Measurements from ENCODE around the gene HOXD4. TPM values are rescaled to one million over a fixed set of nuclear protein-coding genes. Genes with fewer than 3 reads are reported as not detected.

Gene HOXD4
- total RNA-seq, 1 donor from 2014 or later, result 4.1 TPM

DNA sequence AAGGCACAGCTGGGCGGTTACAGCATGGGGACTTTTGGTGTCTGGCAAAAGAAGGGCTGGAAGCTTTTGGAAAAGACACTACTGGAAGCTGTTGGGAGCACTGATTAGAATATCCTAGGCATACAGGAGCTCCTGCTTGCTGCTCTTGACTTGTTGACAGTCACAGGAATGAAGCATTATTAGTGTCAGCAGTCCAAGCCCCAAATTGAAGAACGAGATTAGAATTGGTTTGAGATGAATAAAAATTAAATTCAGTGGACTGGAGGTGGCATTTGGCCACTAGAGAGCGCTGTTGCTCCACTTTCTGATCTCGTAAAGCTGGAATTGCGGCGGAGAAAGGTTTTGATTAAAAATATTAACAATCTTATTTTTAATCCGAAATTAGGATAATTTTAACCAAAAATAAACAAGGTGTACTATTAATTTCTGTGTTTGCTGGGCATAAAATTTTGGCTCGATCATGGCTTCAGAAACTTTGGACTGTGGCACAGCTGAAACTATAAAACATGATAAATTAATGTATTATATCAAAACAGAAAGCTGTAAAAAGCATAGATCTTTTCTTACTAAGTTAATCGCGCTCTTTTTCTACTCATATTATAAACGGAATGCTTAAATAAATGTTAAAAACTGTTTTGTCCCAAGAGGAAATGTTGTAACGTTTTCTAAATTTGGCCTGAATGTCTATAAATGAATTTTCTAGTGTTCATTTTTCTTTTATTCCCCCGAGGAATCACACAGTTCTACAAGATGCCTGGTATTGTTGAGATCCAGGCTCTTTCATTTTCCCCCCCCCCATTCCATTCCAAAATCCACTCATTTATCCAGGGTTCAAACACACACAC is 24.2 kb upstream of the HOXD4 start:
- no peak for DNase-seq (ENCODE audit: low spot score)

DNA sequence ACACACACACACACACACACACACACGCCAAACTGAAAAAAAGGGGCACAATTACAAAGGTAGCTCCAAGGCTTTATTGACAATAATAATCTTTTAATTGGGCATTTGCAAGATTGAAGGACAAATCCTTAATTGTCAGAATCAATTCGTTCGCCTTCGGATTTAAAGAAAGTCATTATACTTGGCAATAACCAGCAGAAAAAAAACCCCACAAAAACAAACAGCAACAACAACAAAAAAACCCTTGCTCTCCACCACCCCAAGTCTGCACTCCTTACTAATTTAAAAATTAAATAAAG is 23.6 kb upstream of the HOXD4 start:
- no peak for DNase-seq (ENCODE audit: low spot score)

DNA sequence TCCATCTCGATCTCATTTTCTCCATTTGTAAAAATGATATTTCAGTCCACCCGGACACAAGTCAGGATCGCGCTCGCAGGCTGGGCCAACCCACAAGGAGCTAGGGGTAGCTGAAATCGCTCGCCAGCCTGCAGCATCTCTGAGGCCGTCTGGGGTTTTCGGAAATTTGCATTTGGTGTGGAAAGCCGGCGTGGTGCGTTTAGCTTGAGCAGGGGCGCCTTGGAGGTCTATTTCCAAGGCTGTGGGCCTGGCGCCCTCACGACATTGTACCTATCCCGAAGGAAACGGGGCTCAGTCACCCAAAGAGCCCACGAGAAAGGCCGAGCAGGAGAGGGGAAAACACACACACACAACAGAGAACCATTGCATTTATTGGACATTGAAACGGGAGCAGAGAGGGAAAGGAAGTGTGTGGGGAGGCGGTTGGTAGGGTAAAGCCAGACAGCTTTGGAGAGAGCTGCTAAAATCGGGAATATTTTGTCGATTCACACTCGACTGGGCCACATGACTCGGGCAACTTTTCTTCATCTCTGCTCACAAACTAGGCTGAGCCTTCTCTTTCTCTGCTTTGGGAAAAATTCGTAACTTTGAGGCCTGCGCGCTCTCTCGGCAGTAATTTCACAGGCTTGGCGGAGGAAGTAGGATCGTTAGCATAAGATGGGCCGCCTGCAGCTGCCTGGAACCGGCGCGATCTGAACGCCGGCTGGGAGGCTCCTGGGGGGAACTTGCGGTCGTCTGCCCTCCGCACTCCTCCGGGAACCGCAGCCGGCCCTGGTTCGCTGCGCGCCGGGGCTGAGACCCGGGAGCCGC is 23.0 kb upstream of the HOXD4 start:
- peak; percentile 88 for DNase-seq (ENCODE audit: low spot score)

DNA sequence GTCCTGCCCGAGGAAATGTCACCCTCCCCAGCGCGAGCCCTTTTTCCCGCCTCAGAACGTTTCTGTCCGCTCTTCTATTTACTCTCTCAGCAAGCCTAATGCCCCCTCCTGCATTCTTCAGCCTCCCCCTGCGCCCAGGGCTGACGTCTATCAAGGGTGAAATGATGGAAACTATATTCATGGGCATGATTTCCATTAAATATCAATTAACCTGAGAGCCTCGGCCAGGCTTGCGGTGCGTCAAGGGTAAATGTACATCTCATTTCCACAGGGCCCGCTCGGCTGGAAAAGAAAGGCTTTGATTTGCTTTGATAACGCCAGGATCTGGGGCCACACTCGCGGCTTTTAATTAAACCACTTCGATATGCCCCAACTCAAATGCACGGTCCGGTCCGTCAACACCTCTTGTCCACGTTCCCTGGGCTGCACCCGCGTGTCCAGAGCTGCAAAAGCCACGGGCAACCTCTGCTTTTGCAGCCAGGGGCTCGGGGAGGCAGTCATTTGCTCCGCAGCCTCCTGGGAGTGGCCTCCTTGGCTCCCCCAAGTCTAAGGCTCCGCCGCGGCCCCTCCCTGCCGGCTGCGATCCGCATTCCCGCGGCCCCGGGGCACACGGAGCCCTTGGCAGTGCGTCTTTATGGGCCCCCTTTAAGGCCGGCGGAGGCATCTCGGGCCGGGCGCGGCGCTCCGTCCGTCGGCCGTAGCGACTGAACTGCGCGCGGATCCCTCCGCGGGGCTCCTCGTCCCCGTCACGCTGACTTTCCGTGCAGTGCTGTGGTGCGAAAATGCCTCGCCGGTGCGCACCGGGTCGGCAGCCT is 22.2 kb upstream of the HOXD4 start, which contains the start of gene HOXD8:
Gene HOXD8, plus strand, starts transcription at position 724 of the 815 bp plus-strand sequence. CDS start 662 bp downstream, outside the sequence.
- peak; percentile 91 for DNase-seq (ENCODE audit: low spot score)

GRCh38 chr2:176129813-176130146 is 21.6 kb upstream of the HOXD4 start:
- DNase-seq (ENCODE audit: low spot score), result peak; percentile 89

GRCh38 chr2:176130147-176130956 is 21.0 kb upstream of the HOXD4 start:
- DNase-seq (ENCODE audit: low spot score), result peak; percentile 90

DNA sequence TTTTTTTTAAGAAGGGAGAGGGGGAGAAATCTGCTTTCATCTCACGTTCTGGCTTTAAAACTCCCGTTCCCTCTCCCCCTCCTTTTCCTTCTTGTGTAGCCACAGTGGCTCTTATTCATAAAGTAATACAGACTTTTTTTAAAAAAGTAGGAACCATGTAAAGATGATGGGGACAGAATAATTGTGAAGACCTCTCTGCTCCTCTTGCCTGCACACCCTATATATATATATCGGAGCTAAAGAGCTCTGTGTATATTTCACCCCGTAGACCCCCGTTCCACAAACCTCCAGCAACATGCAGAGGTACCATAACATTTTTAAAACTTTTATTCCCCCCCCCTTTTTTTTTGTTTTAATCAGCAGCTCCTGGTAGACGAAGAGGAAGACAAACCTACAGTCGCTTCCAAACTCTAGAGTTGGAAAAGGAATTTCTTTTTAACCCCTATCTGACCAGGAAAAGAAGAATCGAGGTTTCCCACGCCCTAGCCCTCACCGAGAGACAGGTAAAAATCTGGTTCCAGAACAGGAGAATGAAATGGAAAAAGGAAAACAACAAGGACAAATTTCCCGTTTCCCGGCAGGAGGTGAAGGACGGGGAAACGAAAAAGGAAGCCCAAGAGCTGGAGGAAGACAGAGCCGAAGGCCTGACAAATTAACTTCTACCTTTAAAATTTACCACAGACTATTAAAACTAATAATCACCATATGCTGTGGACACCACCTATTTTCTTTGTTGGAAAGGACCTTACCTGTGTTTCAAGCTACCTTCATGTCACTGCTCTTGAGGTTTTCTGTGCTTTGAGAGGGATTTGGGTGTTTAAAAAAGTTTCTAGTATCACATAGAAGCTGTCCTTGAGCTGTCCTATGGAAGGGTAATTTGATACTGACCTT is 20.1 kb upstream of the HOXD4 start:
- no peak for DNase-seq (ENCODE audit: low spot score)

- DNase-seq (ENCODE audit: low spot score), result no peak
These were observed 19.5 kb upstream of the HOXD4 start for GRCh38 chr2:176131848-176132158.

GRCh38 chr2:176132205-176133171 is 18.9 kb upstream of the HOXD4 start:
- peak; percentile 73 for DNase-seq (ENCODE audit: low spot score)

GRCh38 chr2:176133389-176133788 is 18.0 kb upstream of the HOXD4 start:
- no peak for DNase-seq (ENCODE audit: low spot score)

- no peak for DNase-seq (ENCODE audit: low spot score)
These were observed 17.3 kb upstream of the HOXD4 start for GRCh38 chr2:176134035-176134434.

- DNase-seq (ENCODE audit: low spot score), result no peak
These were observed 16.3 kb upstream of the HOXD4 start for GRCh38 chr2:176135035-176135440.

DNA sequence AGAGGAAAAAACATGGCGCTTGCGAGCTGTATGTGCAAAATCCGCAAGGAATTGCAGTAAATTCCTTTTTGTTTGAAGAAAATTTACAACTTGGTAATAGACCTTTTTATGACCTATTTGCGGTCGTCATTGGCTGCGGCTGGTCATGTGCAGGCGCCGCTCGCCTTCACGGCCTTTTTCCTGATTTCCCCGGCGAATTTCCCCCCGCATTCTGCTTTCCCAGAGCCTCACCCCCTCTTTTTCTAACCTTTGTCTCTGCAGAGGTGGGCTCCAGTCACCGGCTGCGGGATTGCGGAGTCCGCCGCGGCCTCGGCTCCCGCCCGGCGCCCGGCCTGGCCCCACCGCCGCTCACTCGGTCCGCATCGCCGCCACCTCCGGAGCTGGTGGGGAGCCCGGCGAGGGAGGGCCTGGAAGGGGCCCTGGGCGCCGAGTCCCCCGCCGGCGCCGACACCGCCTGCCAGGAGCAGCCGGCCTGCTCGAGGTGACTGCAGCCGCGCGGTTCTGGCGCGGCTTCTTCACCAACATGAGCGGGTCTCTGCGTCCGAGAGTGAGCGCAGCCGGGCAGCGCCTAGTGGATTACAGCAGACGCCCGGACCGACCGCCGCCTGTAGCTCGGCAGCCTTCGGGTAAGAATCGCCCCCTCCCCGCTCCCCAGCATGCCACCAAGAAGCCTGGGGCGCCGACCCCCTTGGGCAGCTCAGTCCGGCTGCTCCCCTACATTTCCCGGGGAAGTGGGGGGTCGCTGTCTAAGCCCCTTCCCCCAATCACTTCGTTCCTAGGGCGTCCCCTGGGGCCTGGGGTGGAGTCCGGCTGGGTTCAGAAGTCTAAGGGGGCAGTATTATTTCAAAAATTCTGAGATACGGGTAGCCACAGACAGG is 14.7 kb upstream of the HOXD4 start:
- DNase-seq (ENCODE audit: low spot score), result peak; percentile 89

DNA sequence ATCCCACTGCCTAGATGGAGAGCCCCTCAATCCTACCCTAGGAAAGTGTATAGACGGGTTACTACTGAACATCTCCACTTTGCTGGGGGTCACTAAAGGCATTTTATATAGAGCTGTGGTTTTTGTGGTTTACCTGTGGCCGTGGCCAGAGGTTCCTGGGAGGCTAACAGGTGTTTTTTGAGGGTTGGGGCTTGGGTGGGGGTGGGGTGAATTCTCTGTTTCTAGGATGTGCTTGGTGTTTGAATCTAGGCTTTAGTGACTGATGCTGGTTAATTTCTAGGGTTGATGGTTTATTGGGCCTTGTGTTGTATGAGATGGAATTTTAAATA is 14.1 kb upstream of the HOXD4 start:
- DNase-seq (ENCODE audit: low spot score), result no peak

GRCh38 chr2:176137906-176138305 is 13.4 kb upstream of the HOXD4 start:
- DNase-seq (ENCODE audit: low spot score), result no peak

DNA sequence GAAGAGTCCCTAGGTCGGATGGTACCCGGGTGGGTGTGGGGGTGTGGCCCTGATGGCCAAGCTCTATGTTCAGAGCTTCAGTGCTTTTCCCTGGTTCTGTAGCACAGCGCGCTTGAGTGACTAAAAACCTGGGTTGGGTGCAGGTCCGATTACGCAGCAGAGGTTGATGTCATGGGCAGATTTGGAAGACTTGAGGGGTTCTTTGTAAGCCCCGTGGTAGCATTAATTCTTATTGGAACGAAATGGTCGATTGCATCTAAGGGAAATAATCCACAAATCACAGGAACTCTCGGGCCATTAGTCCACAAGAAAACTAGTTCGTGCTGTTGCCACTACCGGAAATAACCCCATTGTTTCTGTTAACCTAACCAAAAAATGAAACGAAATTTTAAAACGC is 12.8 kb upstream of the HOXD4 start:
- DNase-seq (ENCODE audit: low spot score), result peak; percentile 74

GRCh38 chr2:176138923-176139660 is 12.3 kb upstream of the HOXD4 start:
- DNase-seq (ENCODE audit: low spot score), result peak; percentile 71

Data from mesenteric fat pad (tissue), 1 donor.